OCI-LY1 (cell line): Measurements from ENCODE around the gene DIP2C.

Experiments used
- H2AFZ ChIP-seq: fragments of 200-600 bp; sonication (generic), shearing (Covaris generic); 2 replicates; pipeline ENCODE4 v1.6.0; 2014; ENCODE audit warnings: antibody characterized with exemption, mild to moderate bottlenecking, low read length
- H3F3A ChIP-seq: fragments of 200-600 bp; sonication (generic), shearing (Covaris generic); 2 replicates; pipeline ENCODE4 v1.6.0; 2014; ENCODE audit warnings: mild to moderate bottlenecking, antibody characterized with exemption, low read length, moderate library complexity; ENCODE audit not compliant: insufficient read depth
- H3K27ac ChIP-seq: fragments of 200-600 bp; sonication (generic); 2 replicates; pipeline ENCODE4 v1.5.1; 2014; ENCODE audit warnings: low read length, mixed run types, mild to moderate bottlenecking, low read depth; ENCODE audit not compliant: poor library complexity, severe bottlenecking
- H3K27me3 ChIP-seq: fragments of 200-600 bp; sonication (generic); 2 replicates; pipeline ENCODE4 v1.6.0; 2014; ENCODE audit warnings: antibody characterized with exemption, mild to moderate bottlenecking, low read length, moderate library complexity; ENCODE audit not compliant: insufficient read depth
- H3K36me3 ChIP-seq: fragments of 200-600 bp; sonication (generic); 2 replicates; pipeline ENCODE4 v1.6.1; 2014; ENCODE audit warnings: mild to moderate bottlenecking, antibody characterized with exemption, low read length, moderate library complexity, mixed read lengths; ENCODE audit not compliant: insufficient read depth
- H3K4me1 ChIP-seq: fragments of 200-600 bp; sonication (generic); 2 replicates; pipeline ENCODE4 v1.5.1; 2014; ENCODE audit warnings: mild to moderate bottlenecking, low read length, moderate library complexity; ENCODE audit not compliant: insufficient read depth, severe bottlenecking
- H3K4me2 ChIP-seq: fragments of 200-600 bp; sonication (generic), shearing (Covaris generic); 2 replicates; pipeline ENCODE4 v1.6.1; 2014; ENCODE audit warnings: low read length
- H3K4me3 ChIP-seq: fragments of 200-600 bp; sonication (generic); 2 replicates; pipeline ENCODE4 v1.5.1; 2014; ENCODE audit warnings: low read length, low read depth, mild to moderate bottlenecking, mixed read lengths; ENCODE audit not compliant: poor library complexity, severe bottlenecking
- H3K79me2 ChIP-seq: fragments of 200-600 bp; shearing (Covaris generic); 2 replicates; pipeline ENCODE4 v1.6.1; 2016; ENCODE audit warnings: mixed run types, low read length, mixed read lengths; ENCODE audit not compliant: insufficient read depth
- H3K9ac ChIP-seq: fragments of 200-600 bp; sonication (generic), shearing (Covaris generic); 2 replicates; pipeline ENCODE4 v1.6.1; 2014; ENCODE audit warnings: mild to moderate bottlenecking, low read length, mixed read lengths
- H3K9me2 ChIP-seq: fragments of 200-600 bp; sonication (generic), shearing (Covaris generic); 2 replicates; pipeline ENCODE4 v1.6.1; 2014; ENCODE audit warnings: low read depth, mild to moderate bottlenecking, low read length, mixed read lengths
- H3K9me3 ChIP-seq: fragments of 200-600 bp; shearing (Covaris generic); 2 replicates; pipeline ENCODE4 v1.6.1; 2014; ENCODE audit warnings: low read length, mixed read lengths
- H4K20me1 ChIP-seq: fragments of 200-600 bp; sonication (generic), shearing (Covaris generic); 2 replicates; pipeline ENCODE4 v1.6.0; 2016; ENCODE audit warnings: mild to moderate bottlenecking, low read length; ENCODE audit not compliant: insufficient read depth
- EZH2 ChIP-seq: fragments of 200-600 bp; sonication (generic), shearing (Covaris generic); IDR thresholded peaks from 2 replicates; pipeline ENCODE4 v1.8.0; 2017; ENCODE audit warnings: borderline replicate concordance, mixed run types, mild to moderate bottlenecking, antibody characterized with exemption, low read length, moderate library complexity, mixed read lengths
- TF ChIP-seq, protein P1 (sequence below): fragments of 200-600 bp; sonication (generic), shearing (Covaris generic); IDR thresholded peaks from 2 replicates; pipeline ENCODE4 v1.5.1; 2017; ENCODE audit warnings: mild to moderate bottlenecking, antibody characterized with exemption, low read length, moderate library complexity, mixed read lengths

DIP2C gene

DNA sequence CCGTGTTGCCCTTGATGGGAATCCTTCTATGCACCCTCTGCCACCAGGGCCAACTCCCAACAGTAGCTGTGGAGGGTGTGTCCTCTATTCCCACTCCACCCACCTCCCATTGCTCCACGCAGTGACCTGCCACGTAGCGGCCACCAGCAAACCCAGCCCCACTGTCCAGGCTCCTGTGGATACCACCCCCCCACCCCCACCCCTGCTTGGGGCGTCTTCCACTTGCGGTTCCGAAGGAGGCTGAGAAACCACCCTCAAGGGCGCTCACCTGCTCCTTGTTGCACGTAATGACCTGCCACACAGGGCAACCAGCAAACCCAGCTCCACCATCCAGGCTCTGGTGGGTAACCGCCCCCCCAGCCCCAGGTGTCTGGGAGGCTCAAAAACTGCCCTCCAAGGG, 72.0 kb downstream of the DIP2C start:
- Histone ChIP-seq H3K4me3 (no peak overlapping the region), H3K27ac (no peak overlapping the region), H3K9me3 (no peaks in the 10 kb centered on the region), H4K20me1 (no peaks in the 10 kb centered on the region), H3F3A (no peaks in the 10 kb centered on the region), H3K27me3 (no peaks in the 10 kb centered on the region; the same call in 1 of the 2 replicates), H3K9me2 (no peaks in the 10 kb centered on the region), H3K4me2 (no peak overlapping the region; the same call in 1 of the 2 replicates), H2AFZ (no peak overlapping the region), H3K9ac (no peak overlapping the region), H3K4me1 (peaks cover 71% of the 10 kb centered on the region), H3K36me3 (no peaks in the 10 kb centered on the region), H3K79me2 (no peaks in the 10 kb centered on the region)
- TF ChIP-seq, protein P1, sequence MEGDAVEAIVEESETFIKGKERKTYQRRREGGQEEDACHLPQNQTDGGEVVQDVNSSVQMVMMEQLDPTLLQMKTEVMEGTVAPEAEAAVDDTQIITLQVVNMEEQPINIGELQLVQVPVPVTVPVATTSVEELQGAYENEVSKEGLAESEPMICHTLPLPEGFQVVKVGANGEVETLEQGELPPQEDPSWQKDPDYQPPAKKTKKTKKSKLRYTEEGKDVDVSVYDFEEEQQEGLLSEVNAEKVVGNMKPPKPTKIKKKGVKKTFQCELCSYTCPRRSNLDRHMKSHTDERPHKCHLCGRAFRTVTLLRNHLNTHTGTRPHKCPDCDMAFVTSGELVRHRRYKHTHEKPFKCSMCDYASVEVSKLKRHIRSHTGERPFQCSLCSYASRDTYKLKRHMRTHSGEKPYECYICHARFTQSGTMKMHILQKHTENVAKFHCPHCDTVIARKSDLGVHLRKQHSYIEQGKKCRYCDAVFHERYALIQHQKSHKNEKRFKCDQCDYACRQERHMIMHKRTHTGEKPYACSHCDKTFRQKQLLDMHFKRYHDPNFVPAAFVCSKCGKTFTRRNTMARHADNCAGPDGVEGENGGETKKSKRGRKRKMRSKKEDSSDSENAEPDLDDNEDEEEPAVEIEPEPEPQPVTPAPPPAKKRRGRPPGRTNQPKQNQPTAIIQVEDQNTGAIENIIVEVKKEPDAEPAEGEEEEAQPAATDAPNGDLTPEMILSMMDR, result no peak
- no peak for TF ChIP-seq EZH2

DNA sequence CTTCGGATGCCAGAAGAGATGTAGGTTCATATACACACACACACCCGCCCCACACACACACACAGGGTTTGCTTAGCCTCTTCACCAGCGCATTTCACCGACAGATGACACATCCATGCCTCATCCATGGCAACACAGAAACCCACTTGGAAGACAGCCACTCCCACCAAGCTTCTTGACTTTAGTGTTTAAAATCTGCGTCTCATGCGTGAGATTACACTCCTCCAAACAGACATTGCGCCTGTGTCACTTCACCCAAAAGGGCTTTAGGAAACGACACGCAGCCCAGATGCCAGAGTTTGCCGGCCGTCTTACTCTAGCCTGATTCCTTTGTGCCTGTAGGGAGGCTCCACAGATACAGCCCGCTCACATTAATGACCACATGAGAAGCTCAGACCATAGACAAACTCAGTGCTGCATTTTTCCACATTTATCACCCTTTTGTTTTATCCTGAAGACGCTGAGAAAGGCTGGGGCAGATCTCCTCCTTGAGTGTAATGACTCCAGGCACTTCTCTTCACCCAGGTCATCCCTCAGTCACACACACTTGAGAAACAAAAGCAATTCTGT, 73.8 kb downstream of the DIP2C start:
- no peak for TF ChIP-seq EZH2
- TF ChIP-seq, protein P1, result no peak
- Histone ChIP-seq H3K27me3 (no peaks in the 10 kb centered on the region), H3K36me3 (no peaks in the 10 kb centered on the region), H3K4me2 (no peak overlapping the region), H2AFZ (no peak overlapping the region), H3K9ac (no peak overlapping the region), H3K79me2 (no peaks in the 10 kb centered on the region), H3K27ac (no peak overlapping the region), H3F3A (no peaks in the 10 kb centered on the region), H3K4me3 (no peak overlapping the region), H3K4me1 (peaks cover 69% of the 10 kb centered on the region), H3K9me2 (no peaks in the 10 kb centered on the region), H4K20me1 (no peaks in the 10 kb centered on the region), H3K9me3 (0 out of 2 replicates have a peak, but pooled peaks cover 3% of the 10 kb centered on the region)

DNA sequence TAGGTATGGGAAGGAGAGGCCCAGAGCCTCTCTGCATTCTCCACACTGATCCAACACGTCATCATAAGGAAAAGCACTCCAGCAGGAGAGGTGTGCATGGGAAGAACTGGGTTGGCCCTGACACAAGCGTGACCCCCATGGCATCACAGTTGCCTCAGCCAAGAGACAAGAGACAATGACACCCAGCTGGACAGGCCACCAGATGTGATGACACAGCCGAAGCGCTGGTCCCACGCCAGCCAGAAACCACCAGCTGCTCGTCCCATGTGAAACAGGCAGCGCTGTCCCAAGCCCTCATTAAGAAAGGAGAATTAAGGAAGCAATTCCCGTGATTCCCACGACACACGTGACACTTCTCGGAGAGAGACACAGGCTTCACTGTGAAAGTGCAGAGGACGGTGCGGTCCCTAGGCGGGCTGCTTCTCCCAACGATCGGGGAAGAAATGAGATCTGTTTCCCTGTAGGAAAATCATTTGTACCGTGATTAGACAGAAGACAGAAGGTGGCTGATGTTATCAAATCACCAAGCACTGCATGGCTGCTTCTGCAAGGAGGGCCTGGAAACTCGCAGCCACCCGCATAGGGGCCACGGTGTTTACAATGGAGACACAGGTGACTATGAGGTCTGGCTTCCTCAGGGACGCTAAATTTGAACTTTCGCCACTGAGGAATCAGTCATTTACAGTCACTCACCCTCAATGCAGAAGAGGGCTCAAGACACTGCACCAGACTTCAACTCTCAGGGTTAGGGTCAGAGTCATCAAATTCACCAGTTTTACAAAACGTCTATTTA, 74.5 kb downstream of the DIP2C start:
- Histone ChIP-seq H3K4me3 (no peak overlapping the region), H3K27ac (no peak overlapping the region)

More for the DNA sequence above, 74.5 kb downstream of the DIP2C start:
- H4K20me1 ChIP-seq, result no peaks in the 10 kb centered on the region
- no peaks in the 10 kb centered on the region for H3K9me2 ChIP-seq
- H3F3A ChIP-seq, result no peaks in the 10 kb centered on the region
- H3K9ac ChIP-seq, result no peak overlapping the region
- no peak overlapping the region for H3K4me2 ChIP-seq
- TF ChIP-seq, protein P1, result no peak
- no peaks in the 10 kb centered on the region for H3K36me3 ChIP-seq
- peaks cover 62% of the 10 kb centered on the region for H3K4me1 ChIP-seq
- no peak overlapping the region for H2AFZ ChIP-seq
- no peaks in the 10 kb centered on the region for H3K27me3 ChIP-seq
- H3K79me2 ChIP-seq, result no peaks in the 10 kb centered on the region
- H3K9me3 ChIP-seq, result 0 out of 2 replicates have a peak, but pooled peaks cover 3% of the 10 kb centered on the region
